K562 (cell line): Measurements from ENCODE around the gene ENDOG. TPM values are rescaled to one million over a fixed set of nuclear protein-coding genes. Genes with fewer than 3 reads are reported as not detected.

Experiments used
- ATAC-seq: fragments of 200-7000 bp; cut with Tn5 transposase; 3 replicates; pipeline ENCODE4 v1.9.1; 2020; ENCODE audit warnings: moderate library complexity
- BruUV-seq: library from RNA; stranded (reverse); fragments of 400-500 nt; replicated peaks from 2 replicates; lab custom pipeline; 2021; lab: Mats Ljungman, UMichigan
- CTCF ChIA-PET: fragments of 300-600 bp; formaldehyde crosslinking; extraction: SDS; loops from one replicate; lab custom pipeline; 2021; ENCODE audit warnings: low intra/inter-chr PET ratio; lab: Yijun Ruan, JAX
- POLR2A ChIA-PET: fragments of 300-600, 350-650 bp; sonication (Branson Sonifier 250); formaldehyde crosslinking; extraction: SDS; loops from one replicate; lab custom pipeline; 2021; ENCODE audit warnings: antibody characterized with exemption, inconsistent platforms; lab: Yijun Ruan, JAX
- DNase-seq, 4 experiments: peaks; one replicate each; pipeline versions ENCODE4 v3.0.0 to v3.0.0-alpha.2; 2011 to 2018; ENCODE audit warnings: low spot score in 3 of 4, mixed read lengths in 3 of 4; ENCODE audit errors: extremely low read depth in 1 of 4
- FAIRE-seq: peaks from 2 replicates; lab custom pipeline; 2011; peaks lifted over from hg19 to GRCh38; lab: Jason Lieb, UNC
- H2AFZ ChIP-seq: 2 replicates; pipeline ENCODE4 v1.6.0; 2011; ENCODE audit warnings: low read depth, low read length, control low read depth, inconsistent platforms
- H3K27ac ChIP-seq: fragments of 200-600 bp; 3 replicates; pipeline ENCODE4 v1.8.0; 2011; ENCODE audit warnings: low read depth, mild to moderate bottlenecking, control low read depth, inconsistent platforms, low read length, moderate library complexity, mixed read lengths; ENCODE audit errors: extremely low read depth
- H3K27me3 ChIP-seq, 2 experiments: fragments of 300-600 bp in 1 of 2; 2 replicates in 1 of 2; 3 replicates in 1 of 2; pipeline versions ENCODE4 v1.6.0 to v1.8.0; 2011; ENCODE audit warnings: inconsistent platforms in 2 of 2, low read length in 2 of 2, mild to moderate bottlenecking in 1 of 2, mixed read lengths in 1 of 2, moderate library complexity in 1 of 2; ENCODE audit not compliant: control insufficient read depth in 2 of 2, insufficient read depth in 2 of 2
- H3K36me3 ChIP-seq: fragments of 300-600 bp; 3 replicates; pipeline ENCODE4 v1.8.0; 2011; ENCODE audit warnings: mild to moderate bottlenecking, low read length, inconsistent platforms; ENCODE audit not compliant: control insufficient read depth, insufficient read depth
- H3K4me1 ChIP-seq, 2 experiments: fragments of 200-600 bp in 1 of 2; replicated peaks in 1 of 2; 2 replicates in 1 of 2; 3 replicates in 1 of 2; pipeline versions ENCODE4 v1.5.1 to v1.8.0; 2011; ENCODE audit warnings: inconsistent platforms in 2 of 2, low read length in 2 of 2, mild to moderate bottlenecking in 1 of 2, mixed read lengths in 1 of 2, moderate library complexity in 1 of 2; ENCODE audit not compliant: control insufficient read depth in 2 of 2, insufficient read depth in 2 of 2
- H3K4me2 ChIP-seq: 2 replicates; pipeline ENCODE4 v1.6.1; 2011; ENCODE audit warnings: low read length, control low read depth, inconsistent platforms, mixed read lengths; ENCODE audit not compliant: insufficient read depth
- H3K4me3 ChIP-seq: fragments of 200-600 bp; sonication (generic), shearing (Covaris generic); 2 replicates; pipeline ENCODE4 v1.5.1; 2016; ENCODE audit warnings: control low read depth, inconsistent platforms
- H3K79me2 ChIP-seq: fragments of 200-600 bp; 3 replicates; pipeline ENCODE4 v1.8.0; 2011; ENCODE audit warnings: low read length, inconsistent platforms; ENCODE audit not compliant: control insufficient read depth, insufficient read depth
- H3K9ac ChIP-seq, 2 experiments: 2 replicates each; pipeline versions ENCODE4 v1.6.0 to v1.6.1; 2011; ENCODE audit warnings: low read depth in 2 of 2, low read length in 2 of 2, control low read depth in 1 of 2, inconsistent platforms in 1 of 2, mild to moderate bottlenecking in 1 of 2, mixed read lengths in 1 of 2; ENCODE audit not compliant: insufficient read depth in 1 of 2
- H3K9me1 ChIP-seq: one replicate; pipeline ENCODE4 v1.6.0; 2011; ENCODE audit warnings: inconsistent platforms, mild to moderate bottlenecking, low read length, moderate library complexity; ENCODE audit not compliant: control insufficient read depth, insufficient read depth
- H3K9me3 ChIP-seq: replicated peaks from 2 replicates; pipeline ENCODE4 v1.5.1; 2011; ENCODE audit warnings: low read depth, low read length, inconsistent platforms; ENCODE audit not compliant: control insufficient read depth, insufficient read depth
- H4K20me1 ChIP-seq: replicated peaks from 2 replicates; pipeline ENCODE4 v1.6.1; 2011; ENCODE audit warnings: low read length, inconsistent platforms, mixed read lengths; ENCODE audit not compliant: control insufficient read depth, insufficient read depth
- ARID1B ChIP-seq: fragments of 450-650 bp; IDR thresholded peaks from 2 replicates; pipeline ENCODE4 v1.6.1; 2016; ENCODE audit warnings: antibody characterized with exemption, mild to moderate bottlenecking, inconsistent platforms
- DPF2 ChIP-seq: fragments of 450-650 bp; IDR thresholded peaks from 2 replicates; pipeline ENCODE4 v1.6.1; 2016
- HBP1 ChIP-seq: fragments of 450-650 bp; formaldehyde crosslinking; IDR thresholded peaks from 2 replicates; pipeline ENCODE4 v1.4.0; 2022; ENCODE audit warnings: missing genetic modification characterization
- MTA2 ChIP-seq: fragments of 450-650 bp; IDR thresholded peaks from 2 replicates; pipeline ENCODE4 v1.6.1; 2016; ENCODE audit warnings: low read depth
- MYC ChIP-seq, 2 experiments: fragments of 250-450 bp in 1 of 2; sonication (Bioruptor Pico) in 1 of 2; IDR thresholded peaks; 2 replicates each; pipeline versions ENCODE4 v1.5.1 to v1.6.1; 2012 to 2021; ENCODE audit warnings: low read depth in 2 of 2, borderline replicate concordance in 1 of 2, improper control_type of control experiment in 1 of 2, low read length in 1 of 2, mild to moderate bottlenecking in 1 of 2, moderate library complexity in 1 of 2
- NR2C1 ChIP-seq, 2 experiments: fragments of 450-650 bp; IDR thresholded peaks; 2 replicates each; pipeline ENCODE4 v1.6.1; 2017; ENCODE audit warnings: mild to moderate bottlenecking in 2 of 2, antibody characterized with exemption in 1 of 2, inconsistent platforms in 1 of 2, missing compliant biosample characterization in 1 of 2, missing genetic modification characterization in 1 of 2
- PHB ChIP-seq: fragments of 250-450 bp; sonication (Bioruptor Pico); IDR thresholded peaks from 2 replicates; pipeline ENCODE4 v1.5.0; 2021
- PHB2 ChIP-seq: fragments of 450-650 bp; IDR thresholded peaks from 2 replicates; pipeline ENCODE4 v1.6.1; 2017; ENCODE audit warnings: low read depth
- POLR3G ChIP-seq: IDR thresholded peaks from 2 replicates; pipeline ENCODE4 v1.6.1; 2011; ENCODE audit not compliant: insufficient read length, insufficient replicate concordance; ENCODE audit errors: extremely low read depth
- SIN3B ChIP-seq: fragments of 450-650 bp; IDR thresholded peaks from 2 replicates; pipeline ENCODE4 v1.6.1; 2017; ENCODE audit warnings: low read depth, mild to moderate bottlenecking, moderate library complexity
- SMARCA4 ChIP-seq: fragments of 450-650 bp; IDR thresholded peaks from 2 replicates; pipeline ENCODE4 v1.6.1; 2016
- TAL1 ChIP-seq: fragments of 450-650 bp; IDR thresholded peaks from 2 replicates; pipeline ENCODE4 v1.6.1; 2016; ENCODE audit warnings: mild to moderate bottlenecking
- TFE3 ChIP-seq: fragments of 450-650 bp; formaldehyde crosslinking; IDR thresholded peaks from 2 replicates; pipeline ENCODE4 v1.4.0; 2020; ENCODE audit warnings: mild to moderate bottlenecking, mixed read lengths
- ZBTB9 ChIP-seq: fragments of 450-650 bp; formaldehyde crosslinking; IDR thresholded peaks from 2 replicates; pipeline ENCODE4 v1.4.0; 2020; ENCODE audit warnings: mild to moderate bottlenecking, moderate library complexity
- ZKSCAN8 ChIP-seq: fragments of 200-800 bp; sonication (Bioruptor generic); IDR thresholded peaks from 2 replicates; pipeline ENCODE4 v1.6.1; 2016; ENCODE audit warnings: missing genetic modification characterization, missing compliant biosample characterization
- ZNF133 ChIP-seq: fragments of 250-450 bp; sonication (Bioruptor Pico); IDR thresholded peaks from 2 replicates; pipeline ENCODE4 v1.4.0; 2020; ENCODE audit warnings: mild to moderate bottlenecking
- ZNF347 ChIP-seq: fragments of 450-650 bp; formaldehyde crosslinking; IDR thresholded peaks from 2 replicates; pipeline ENCODE4 v1.4.0; 2020; ENCODE audit warnings: low read depth, mild to moderate bottlenecking, moderate library complexity
- WGBS: fragments of 100-300 bp; shearing (Covaris generic); methylation state at CpG from one replicate; pipeline ENCODE4 v1.1.6; 2016; ENCODE audit warnings: low coverage, mixed read lengths; ENCODE audit not compliant: insufficient coverage; ENCODE audit errors: missing lambda C conversion rate; 5-methylcytosine and 5-hydroxymethylcytosine counted together
- in situ Hi-C: fragments of 300-500 bp; cut with MboI; formaldehyde crosslinking; loops from 4 replicates; pipeline ENCODE4 v1.15.0; 2018; ENCODE audit warnings: inconsistent platforms, mixed read lengths
- intact Hi-C: fragments of 100-400 bp; cut with micrococcal nuclease; formaldehyde crosslinking; loops from 2 replicates; pipeline ENCODE4 v1.14.2; 2022
- polyA plus RNA-seq, 8 experiments: library from polyadenylated mRNA; depleted of rRNA in 4 of 8; stranded (reverse) in 5 of 8; unstranded in 3 of 8; fragments of >200 nt; fragmentation: Nextera tagmentation in 2 of 8; fragmentation: Illumina TruSeq in 1 of 8; extraction: Ambion mirVana in 2 of 8; extraction: Trizol in 1 of 8; gene quantifications; 2 replicates each; pipeline versions ENCODE4 v1.2.1 to v1.2.3, GENCODE V29; 2011 to 2014; ENCODE audit warnings: inconsistent platforms in 1 of 8, missing spikeins in 1 of 8
- total RNA-seq, 7 experiments: library from RNA; depleted of rRNA in 6 of 7; stranded (reverse); fragments of >200 nt in 6 of 7; fragmentation: Illumina TruSeq in 2 of 7; extraction: Trizol in 2 of 7; gene quantifications; 2 replicates each; pipeline versions ENCODE4 v1.2.1 to v1.2.3, GENCODE V29; 2011 to 2021; ENCODE audit warnings: low replicate concordance in 1 of 7

Gene ENDOG
- total and polyA plus RNA-seq, 9 of the 15 experiments (the other 6 are each of a cell fraction or from before 2014, with no cell fraction given): 1.2 to 91.0 (median 25.5) TPM

GRCh38 chr9:128863647-128864046 lies 45.3 kb downstream of the ENDOG start (continued):
- TF ChIP-seq ZNF133 (CRISPR knock-in tag) (no peak), ZNF347 (no peak), POLR3G (no peak), NR2C1 (IDR thresholded peaks at IDR 0.05) (peak; percentile 25; the same call in 1 of the 2 replicates), NR2C1 (tag; IDR thresholded peaks at IDR 0.05) (no peak), TFE3 (CRISPR knock-in tag) (no peak), MYC (IDR thresholded peaks at IDR 0.05; ENCODE audit: low read depth, low read length) (peak; percentile 91), MYC (CRISPR knock-in tag; IDR thresholded peaks at IDR 0.05; ENCODE audit: borderline replicate concordance, low read depth) (no peak)

- peaks cover 4 to 8% of the 10 kb centered on the region in 2 experiments; a peak in 4 of 5 replicates for H3K4me1 ChIP-seq
- CTCF ChIA-PET: no interaction called here
- no peaks in the 10 kb centered on the region; the same call in 1 of the 2 replicates for H4K20me1 ChIP-seq
- no peaks in the 10 kb centered on the region for H3K27me3 ChIP-seq
- in situ Hi-C loops: no loop called here
- H2AFZ ChIP-seq: no peak overlapping the region
- H3K9ac ChIP-seq: no peak overlapping the region
- no peaks in the 10 kb centered on the region for H3K9me1 ChIP-seq
- H3K27ac ChIP-seq: 0 out of 3 replicates have a peak overlapping the region, but pooled peaks have one; percentile 36
- POLR2A ChIA-PET: interaction anchor here (0.6 to 1.3 kb wide), 3 partner anchors 11 to 323 kb away, joined by 3 to 5 read pairs (median 4); partner anchors contain the start of genes KYAT1 and LRRC8A
- WGBS: 37% methylated on average over 7 of the region's 7 CpGs
- H3K4me2 ChIP-seq: no peak overlapping the region; the same call in 1 of the 2 replicates
- intact Hi-C loops: no loop called here
- DNase-seq: peak in 1 of 4 experiments; percentile 70
- H3K4me3 ChIP-seq: no peak overlapping the region
- peaks cover 2% of the 10 kb centered on the region; the same call in 1 of the 3 replicates for H3K36me3 ChIP-seq
- ATAC-seq: peak; percentile 79
- H3K9me3 ChIP-seq: no peaks in the 10 kb centered on the region
- peak; percentile 90 for FAIRE-seq
- no peaks in the 10 kb centered on the region for H3K79me2 ChIP-seq
- BruUV-seq: no TSS peak
- TF ChIP-seq TAL1 (peak; percentile 82), ZKSCAN8 (no peak), PHB (no peak), MTA2 (peak; percentile 75), SIN3B (no peak), DPF2 (peak; percentile 79), HBP1 (CRISPR knock-in tag) (no peak), ARID1B (peak; percentile 88), SMARCA4 (peak; percentile 64), PHB2 (0 out of 2 replicates have a peak, but pooled peaks have one; percentile 24), ZBTB9 (CRISPR knock-in tag) (no peak)
Observed at GRCh38 chr9:128870128-128870940, 52.0 kb downstream of the ENDOG start.
